Measurements from ENCODE around the gene CMTM8.

GRCh38 chr3:32281570-32282106 lies 43.2 kb downstream of the CMTM8 start:
- TF ChIP-seq CTCF (IDR thresholded peaks at IDR 0.05) (no peak), POLR2A (IDR thresholded peaks at IDR 0.05) (no peak)
